IMR-90 (cell line): ENCODE measurements around the gene ETHE1. TPM values are rescaled to one million over a fixed set of nuclear protein-coding genes. Genes with fewer than 3 reads are reported as not detected.

ENCODE experiments used
- ATAC-seq: fragments of 200-7000 bp; cut with Tn5 transposase; 2 replicates; pipeline ENCODE4 v1.9.1; 2020; ENCODE audit warnings: low read depth, mild to moderate bottlenecking, moderate library complexity
- BruUV-seq: library from RNA; stranded (reverse); fragments of 400-500 nt; replicated peaks from 2 replicates; lab custom pipeline; 2021; lab: Mats Ljungman, UMichigan
- CTCF ChIA-PET: fragments of 300-600 bp; formaldehyde crosslinking; extraction: SDS; loops from one replicate; lab custom pipeline; 2021; ENCODE audit warnings: antibody characterized with exemption; lab: Yijun Ruan, JAX
- POLR2A ChIA-PET: fragments of 300-600 bp; sonication (Branson Sonifier 250); formaldehyde crosslinking; loops from one replicate; lab custom pipeline; 2022; ENCODE audit warnings: antibody characterized with exemption; ENCODE audit not compliant: unreplicated experiment; lab: Charles Lee
- DNase-seq: peaks from one replicate; pipeline ENCODE4 v3.0.0; 2013
- H2AFZ ChIP-seq: replicated peaks from 2 replicates; pipeline ENCODE3; 2013; ENCODE audit warnings: low read length, mild to moderate bottlenecking; ENCODE audit not compliant: poor library complexity
- H2AK5ac ChIP-seq: 2 replicates; pipeline ENCODE4 v1.6.1; 2013; ENCODE audit warnings: low read depth, low read length, inconsistent platforms
- H2AK9ac ChIP-seq: replicated peaks from 2 replicates; pipeline ENCODE3; 2013; ENCODE audit warnings: mild to moderate bottlenecking, low read depth, low read length, moderate library complexity; ENCODE audit not compliant: poor library complexity
- H2BK120ac ChIP-seq: 2 replicates; pipeline ENCODE4 v1.6.1; 2013; ENCODE audit warnings: low read depth, low read length, inconsistent platforms
- H2BK15ac ChIP-seq: 3 replicates; pipeline ENCODE4 v1.6.1; 2013; ENCODE audit warnings: low read depth, low read length, inconsistent platforms
- H2BK20ac ChIP-seq: 2 replicates; pipeline ENCODE4 v1.6.1; 2013; ENCODE audit warnings: low read depth, mild to moderate bottlenecking, inconsistent platforms, low read length, moderate library complexity
- H2BK5ac ChIP-seq: 2 replicates; pipeline ENCODE4 v1.6.1; 2013; ENCODE audit warnings: mild to moderate bottlenecking, low read depth, low read length, inconsistent platforms; ENCODE audit not compliant: poor library complexity, severe bottlenecking
- H3K14ac ChIP-seq: replicated peaks from 2 replicates; pipeline ENCODE4 v1.6.1; 2013; ENCODE audit warnings: low read depth, low read length, inconsistent platforms
- H3K18ac ChIP-seq: 2 replicates; pipeline ENCODE4 v1.6.1; 2013; ENCODE audit warnings: low read depth, low read length, control low read depth
- H3K23ac ChIP-seq: 2 replicates; pipeline ENCODE4 v1.6.1; 2013; ENCODE audit warnings: low read depth, low read length, inconsistent platforms
- H3K27ac ChIP-seq: 2 replicates; pipeline ENCODE4 v1.5.1; 2013; ENCODE audit warnings: mild to moderate bottlenecking, control low read depth, low read length; ENCODE audit not compliant: insufficient read depth
- H3K27me3 ChIP-seq: 2 replicates; pipeline ENCODE4 v1.6.1; 2013; ENCODE audit warnings: low read length; ENCODE audit not compliant: control insufficient read depth, insufficient read depth
- H3K36me3 ChIP-seq: 2 replicates; pipeline ENCODE4 v1.6.1; 2013; ENCODE audit warnings: low read length, mixed read lengths; ENCODE audit not compliant: control insufficient read depth, insufficient read depth
- H3K4ac ChIP-seq: 2 replicates; pipeline ENCODE4 v1.6.1; 2013; ENCODE audit warnings: low read depth, low read length, inconsistent platforms
- H3K4me1 ChIP-seq: 2 replicates; pipeline ENCODE4 v1.6.1; 2013; ENCODE audit warnings: low read length, mixed read lengths; ENCODE audit not compliant: control insufficient read depth, insufficient read depth
- H3K4me2 ChIP-seq: 2 replicates; pipeline ENCODE4 v1.6.1; 2013; ENCODE audit warnings: low read depth, mild to moderate bottlenecking, control low read depth, low read length, moderate library complexity
- H3K4me3 ChIP-seq: 2 replicates; pipeline ENCODE4 v1.5.1; 2013; ENCODE audit warnings: low read depth, mild to moderate bottlenecking, control low read depth, low read length, moderate library complexity; ENCODE audit not compliant: insufficient read depth
- H3K56ac ChIP-seq: 2 replicates; pipeline ENCODE4 v1.6.1; 2013; ENCODE audit warnings: low read length, inconsistent platforms; ENCODE audit not compliant: insufficient read depth; ENCODE audit errors: extremely low read depth
- H3K79me1 ChIP-seq, 2 experiments: 2 replicates each; pipeline ENCODE4 v1.6.1; 2013; ENCODE audit warnings: low read length in 2 of 2, inconsistent platforms in 1 of 2, low read depth in 1 of 2
- H3K9ac ChIP-seq: 2 replicates; pipeline ENCODE4 v1.6.1; 2013; ENCODE audit warnings: low read depth, low read length, control low read depth
- H3K9me1 ChIP-seq: 2 replicates; pipeline ENCODE4 v1.6.1; 2013; ENCODE audit warnings: low read length, inconsistent platforms; ENCODE audit not compliant: insufficient read depth
- H3K9me3 ChIP-seq: 2 replicates; pipeline ENCODE4 v1.6.1; 2013; ENCODE audit warnings: low read length; ENCODE audit not compliant: control insufficient read depth, insufficient read depth
- H4K20me1 ChIP-seq: 2 replicates; pipeline ENCODE4 v1.6.1; 2013; ENCODE audit warnings: low read length, inconsistent platforms; ENCODE audit not compliant: insufficient read depth
- H4K5ac ChIP-seq: 2 replicates; pipeline ENCODE4 v1.6.1; 2013; ENCODE audit warnings: mild to moderate bottlenecking, low read depth, low read length, control low read depth
- H4K8ac ChIP-seq, 2 experiments: 2 replicates each; pipeline ENCODE4 v1.6.1; 2013; ENCODE audit warnings: low read depth in 2 of 2, low read length in 2 of 2, control low read depth in 1 of 2, inconsistent platforms in 1 of 2
- H4K91ac ChIP-seq: 2 replicates; pipeline ENCODE4 v1.6.1; 2013; ENCODE audit warnings: low read depth, low read length, inconsistent platforms; ENCODE audit not compliant: insufficient read depth
- BHLHE40 ChIP-seq: fragments of 150-350 bp; IDR thresholded peaks from 2 replicates; pipeline ENCODE4 v1.6.1; 2016; ENCODE audit warnings: mild to moderate bottlenecking, low read depth, low read length
- CEBPB ChIP-seq: IDR thresholded peaks from 2 replicates; pipeline ENCODE4 v1.6.1; 2012; ENCODE audit warnings: low read depth, low read length, improper control_type of control experiment
- CHD1 ChIP-seq: IDR thresholded peaks from 2 replicates; pipeline ENCODE4 v1.6.1; 2012; ENCODE audit warnings: low read depth, low read length, improper control_type of control experiment
- FOS ChIP-seq: fragments of 150-350 bp; IDR thresholded peaks from 2 replicates; pipeline ENCODE4 v1.6.1; 2016; ENCODE audit warnings: low read depth, low read length
- MAFK ChIP-seq: IDR thresholded peaks from 2 replicates; pipeline ENCODE4 v1.6.1; 2012; ENCODE audit warnings: low read depth, low read length, improper control_type of control experiment
- MAZ ChIP-seq: IDR thresholded peaks from 2 replicates; pipeline ENCODE4 v1.6.1; 2012; ENCODE audit warnings: low read depth, mild to moderate bottlenecking, low read length, improper control_type of control experiment, moderate library complexity, borderline replicate concordance
- MXI1 ChIP-seq: IDR thresholded peaks from 2 replicates; pipeline ENCODE4 v1.6.1; 2012; ENCODE audit warnings: low read depth, mild to moderate bottlenecking, low read length, moderate library complexity, borderline replicate concordance
- NFE2L2 ChIP-seq: fragments of 150-350 bp; IDR thresholded peaks from 2 replicates; pipeline ENCODE4 v1.6.1; 2016; ENCODE audit warnings: low read depth, mild to moderate bottlenecking, low read length
- POLR2A ChIP-seq: IDR thresholded peaks from 2 replicates; pipeline ENCODE4 v1.6.1; 2012; ENCODE audit warnings: mild to moderate bottlenecking, low read depth, low read length
- RAD21 ChIP-seq: IDR thresholded peaks from 2 replicates; pipeline ENCODE4 v1.6.1; 2012; ENCODE audit warnings: low read length, improper control_type of control experiment
- RCOR1 ChIP-seq: IDR thresholded peaks from 2 replicates; pipeline ENCODE4 v1.6.1; 2012; ENCODE audit warnings: mild to moderate bottlenecking, low read length, improper control_type of control experiment; ENCODE audit not compliant: insufficient replicate concordance
- RFX5 ChIP-seq: IDR thresholded peaks from 2 replicates; pipeline ENCODE4 v1.8.0; 2012; ENCODE audit warnings: low read depth, mild to moderate bottlenecking, low read length, moderate library complexity
- SMC3 ChIP-seq: fragments of 150-350 bp; IDR thresholded peaks from 2 replicates; pipeline ENCODE4 v1.6.1; 2016; ENCODE audit warnings: low read depth, mild to moderate bottlenecking, antibody characterized with exemption, low read length, moderate library complexity
- WGBS, 2 experiments: methylation state at CpG; one replicate each; pipeline versions ENCODE4 v1.1.5 to v1.1.7; 2013; ENCODE audit warnings: missing lambda C conversion rate in 2 of 2; ENCODE audit not compliant: insufficient read length in 1 of 2; ENCODE audit errors: extremely low coverage in 2 of 2; 5-methylcytosine and 5-hydroxymethylcytosine counted together
- dilution Hi-C: fragments of 300-500 bp; cut with HindIII; formaldehyde crosslinking; loops from one replicate; pipeline ENCODE4 v1.14.3; 2018; ENCODE audit warnings: low sequenced_read_pairs; ENCODE audit not compliant: unreplicated experiment
- in situ Hi-C: fragments of 300-500 bp; cut with MboI; formaldehyde crosslinking; loops from 3 replicates; pipeline ENCODE4 v1.14.3; 2019; ENCODE audit warnings: low sequenced_read_pairs, inconsistent platforms, mixed read lengths
- intact Hi-C: fragments of 100-400 bp; cut with micrococcal nuclease; formaldehyde crosslinking; loops from 2 replicates; pipeline ENCODE4 v1.10.0; 2022
- polyA plus RNA-seq, 3 experiments: library from polyadenylated mRNA; depleted of rRNA; stranded (reverse); fragments of >200 nt; gene quantifications; 2 replicates each; pipeline ENCODE4 v1.2.3, GENCODE V29; 2012; ENCODE audit warnings: low replicate concordance in 1 of 3
- total RNA-seq: library from RNA; depleted of rRNA; stranded (reverse); fragments of >200 nt; gene quantifications from 2 replicates; pipeline ENCODE4 v1.2.3, GENCODE V29; 2012
- TF ChIP-seq, protein P1 (sequence below): fragments of 150-350 bp; IDR thresholded peaks from 2 replicates; pipeline ENCODE4 v1.6.1; 2016; ENCODE audit warnings: low read depth, mild to moderate bottlenecking, low read length, moderate library complexity, borderline replicate concordance
- TF ChIP-seq, protein P2 (sequence below): fragments of 150-350 bp; IDR thresholded peaks from 2 replicates; pipeline ENCODE4 v1.6.1; 2017; ENCODE audit warnings: mild to moderate bottlenecking, antibody characterized with exemption, low read length, low read depth
- TF ChIP-seq, protein P3 (sequence below): conservative IDR thresholded peaks from 2 replicates; pipeline ENCODE4 v1.5.1; 2012; ENCODE audit warnings: mild to moderate bottlenecking, low read depth, low read length, improper control_type of control experiment

Gene ETHE1
- total and polyA plus RNA-seq, 2 of the 4 experiments (the other 2 are of a cell fraction) = 161 to 233 TPM

DNA sequence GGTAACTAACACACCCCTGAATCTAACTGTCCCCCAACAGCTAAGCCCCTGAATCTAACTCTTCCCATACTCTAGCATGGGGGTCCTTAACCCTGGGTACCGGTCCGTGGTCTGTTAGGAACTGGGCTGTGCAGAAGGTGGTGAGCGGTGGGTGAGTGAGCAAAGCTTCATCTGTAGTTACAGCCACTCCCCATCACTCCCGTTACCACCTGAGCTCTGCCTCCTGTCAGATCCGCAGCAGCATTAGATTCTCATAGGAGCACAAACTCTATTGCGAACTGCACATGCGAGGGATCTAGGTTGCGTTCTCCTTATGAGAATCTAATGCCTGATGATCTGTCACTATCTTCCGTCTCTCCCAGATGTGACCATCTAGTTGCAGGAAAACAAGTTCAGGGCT is 16.3 kb downstream of the ETHE1 start:
- POLR2A ChIA-PET = no interaction called here
- DNase-seq (no peak), ATAC-seq (no peak)
- H2BK15ac ChIP-seq = no peak overlapping the region
- in situ Hi-C loops = no loop called here
- no peak overlapping the region for H3K4me3 ChIP-seq
- H2AK5ac ChIP-seq = no peak overlapping the region
- no peak overlapping the region for H3K4me2 ChIP-seq
- H3K4ac ChIP-seq = no peak overlapping the region
- no peak overlapping the region for H2AK9ac ChIP-seq
- no peaks in the 10 kb centered on the region for H3K4me1 ChIP-seq
- peaks cover 3 to 14% of the 10 kb centered on the region in 2 experiments; a peak in 2 of 4 replicates for H3K79me1 ChIP-seq
- 90% methylated on average over 2 of the region's 9 CpGs; no CpG with 5 or more reads in 1 of the 2 experiments for WGBS, 2 experiments
- no peak overlapping the region for H2AFZ ChIP-seq
- 0 out of 2 replicates have a peak, but pooled peaks cover 3% of the 10 kb centered on the region for H3K9me1 ChIP-seq
- no peak overlapping the region for H4K5ac ChIP-seq
- H3K9ac ChIP-seq = no peak overlapping the region
- no peak overlapping the region for H3K14ac ChIP-seq
- dilution Hi-C loops = no loop called here
- CTCF ChIA-PET = no interaction called here
- no peak overlapping the region for H2BK120ac ChIP-seq
- no peak overlapping the region for H3K27ac ChIP-seq
- no peak overlapping the region for H3K23ac ChIP-seq
- no peak overlapping the region for H3K56ac ChIP-seq
- BruUV-seq = no TSS peak
- no peak overlapping the region for H2BK20ac ChIP-seq
- peaks cover 20% of the 10 kb centered on the region for H3K36me3 ChIP-seq
- TF ChIP-seq MAFK = no peak
- no peak for TF ChIP-seq FOS
- TF ChIP-seq, protein P1, sequence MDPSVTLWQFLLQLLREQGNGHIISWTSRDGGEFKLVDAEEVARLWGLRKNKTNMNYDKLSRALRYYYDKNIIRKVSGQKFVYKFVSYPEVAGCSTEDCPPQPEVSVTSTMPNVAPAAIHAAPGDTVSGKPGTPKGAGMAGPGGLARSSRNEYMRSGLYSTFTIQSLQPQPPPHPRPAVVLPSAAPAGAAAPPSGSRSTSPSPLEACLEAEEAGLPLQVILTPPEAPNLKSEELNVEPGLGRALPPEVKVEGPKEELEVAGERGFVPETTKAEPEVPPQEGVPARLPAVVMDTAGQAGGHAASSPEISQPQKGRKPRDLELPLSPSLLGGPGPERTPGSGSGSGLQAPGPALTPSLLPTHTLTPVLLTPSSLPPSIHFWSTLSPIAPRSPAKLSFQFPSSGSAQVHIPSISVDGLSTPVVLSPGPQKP = no peak
- TF ChIP-seq CEBPB = no peak
- TF ChIP-seq, protein P2, sequence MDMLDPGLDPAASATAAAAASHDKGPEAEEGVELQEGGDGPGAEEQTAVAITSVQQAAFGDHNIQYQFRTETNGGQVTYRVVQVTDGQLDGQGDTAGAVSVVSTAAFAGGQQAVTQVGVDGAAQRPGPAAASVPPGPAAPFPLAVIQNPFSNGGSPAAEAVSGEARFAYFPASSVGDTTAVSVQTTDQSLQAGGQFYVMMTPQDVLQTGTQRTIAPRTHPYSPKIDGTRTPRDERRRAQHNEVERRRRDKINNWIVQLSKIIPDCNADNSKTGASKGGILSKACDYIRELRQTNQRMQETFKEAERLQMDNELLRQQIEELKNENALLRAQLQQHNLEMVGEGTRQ = no peak
- TF ChIP-seq RFX5 = no peak
- no peak for TF ChIP-seq RCOR1
- no peak for TF ChIP-seq RAD21
- TF ChIP-seq, protein P3, sequence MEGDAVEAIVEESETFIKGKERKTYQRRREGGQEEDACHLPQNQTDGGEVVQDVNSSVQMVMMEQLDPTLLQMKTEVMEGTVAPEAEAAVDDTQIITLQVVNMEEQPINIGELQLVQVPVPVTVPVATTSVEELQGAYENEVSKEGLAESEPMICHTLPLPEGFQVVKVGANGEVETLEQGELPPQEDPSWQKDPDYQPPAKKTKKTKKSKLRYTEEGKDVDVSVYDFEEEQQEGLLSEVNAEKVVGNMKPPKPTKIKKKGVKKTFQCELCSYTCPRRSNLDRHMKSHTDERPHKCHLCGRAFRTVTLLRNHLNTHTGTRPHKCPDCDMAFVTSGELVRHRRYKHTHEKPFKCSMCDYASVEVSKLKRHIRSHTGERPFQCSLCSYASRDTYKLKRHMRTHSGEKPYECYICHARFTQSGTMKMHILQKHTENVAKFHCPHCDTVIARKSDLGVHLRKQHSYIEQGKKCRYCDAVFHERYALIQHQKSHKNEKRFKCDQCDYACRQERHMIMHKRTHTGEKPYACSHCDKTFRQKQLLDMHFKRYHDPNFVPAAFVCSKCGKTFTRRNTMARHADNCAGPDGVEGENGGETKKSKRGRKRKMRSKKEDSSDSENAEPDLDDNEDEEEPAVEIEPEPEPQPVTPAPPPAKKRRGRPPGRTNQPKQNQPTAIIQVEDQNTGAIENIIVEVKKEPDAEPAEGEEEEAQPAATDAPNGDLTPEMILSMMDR = no peak
- no peak for TF ChIP-seq SMC3
- no peak for TF ChIP-seq BHLHE40
- no peak for TF ChIP-seq POLR2A
- TF ChIP-seq CHD1 = no peak
- no peak for TF ChIP-seq MAZ
- TF ChIP-seq NFE2L2 = no peak
- no peak for TF ChIP-seq MXI1
- H4K20me1 ChIP-seq = no peaks in the 10 kb centered on the region
- no peak overlapping the region for H4K8ac ChIP-seq
- no peak overlapping the region for H4K91ac ChIP-seq
- no peak overlapping the region for H3K18ac ChIP-seq
- no peaks in the 10 kb centered on the region for H3K9me3 ChIP-seq
- no peak overlapping the region for H2BK5ac ChIP-seq
- H3K27me3 ChIP-seq = no peaks in the 10 kb centered on the region
- intact Hi-C loops = no loop called here
